ENCODE data around the gene PGGT1B. TPM values are rescaled to one million over a fixed set of nuclear protein-coding genes. Genes with fewer than 3 reads are reported as not detected.

Gene PGGT1B
- total RNA-seq, 1 experiment from 2014 or later = 59.7 TPM

DNA sequence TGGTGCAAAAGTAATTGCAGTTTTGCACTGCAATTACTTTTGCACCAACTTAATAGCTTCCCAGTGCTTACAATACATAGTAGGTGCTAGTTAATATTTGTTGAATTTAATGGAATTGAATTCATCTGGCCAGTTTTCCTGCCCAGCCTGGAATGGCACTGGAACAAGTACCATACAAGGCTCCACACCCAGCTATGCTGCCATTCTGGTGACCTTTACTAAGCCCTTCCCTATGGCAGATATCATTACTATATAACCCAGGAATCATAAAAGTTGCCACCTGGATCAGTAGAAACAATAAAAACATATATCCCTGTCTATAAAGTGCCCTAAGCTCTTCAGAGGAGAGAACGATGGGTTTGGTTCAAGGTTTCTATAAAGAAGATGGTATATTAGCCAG is 70.6 kb downstream of the PGGT1B start:
- no peak for DNase-seq
- H3K79me1 ChIP-seq (ENCODE audit: insufficient read depth, low read depth, low read length, poor library complexity, severe bottlenecking) = no peaks in the 10 kb centered on the region
- H3K9me3 ChIP-seq (ENCODE audit: control insufficient read depth, low read depth, low read length) = no peaks in the 10 kb centered on the region
- no peaks in the 10 kb centered on the region for H3K79me2 ChIP-seq (ENCODE audit: insufficient read depth, low read length)
- no peak overlapping the region for H2AFZ ChIP-seq (ENCODE audit: low read length)
- no peaks in the 10 kb centered on the region; the same call in 1 of the 2 replicates for H3K27me3 Mint-ChIP-seq (ENCODE audit: low read depth)
- peaks cover 16 to 18% of the 10 kb centered on the region in 2 experiments for H3K4me1 Mint-ChIP-seq
- no peaks in the 10 kb centered on the region for H3K27me3 ChIP-seq (ENCODE audit: insufficient read depth, low read length)
- H3K4me2 ChIP-seq (ENCODE audit: insufficient read depth, insufficient read length, low read length) = no peak overlapping the region
- no peak overlapping the region for H2BK20ac ChIP-seq (ENCODE audit: low read depth, low read length, poor library complexity, severe bottlenecking)
- no peak overlapping the region for H2BK120ac ChIP-seq (ENCODE audit: low read depth, low read length, poor library complexity, severe bottlenecking)
- H3K9me3 Mint-ChIP-seq = no peaks in the 10 kb centered on the region
- H4K8ac ChIP-seq (replicated peaks; ENCODE audit: insufficient read length, low read depth, low read length) = no peak overlapping the region
- H2BK15ac ChIP-seq (ENCODE audit: low read depth, low read length) = no peak overlapping the region
- no peak overlapping the region for H3K18ac ChIP-seq (ENCODE audit: insufficient read length, low read depth, low read length)
- H3K9ac ChIP-seq (ENCODE audit: extremely low read depth, insufficient read length, low read length) = no peak overlapping the region
- no peak overlapping the region for H3K4me3 Mint-ChIP-seq
- H3T11ph ChIP-seq (ENCODE audit: low read length) = no peak overlapping the region
- H3K4me1 ChIP-seq (ENCODE audit: insufficient read depth, low read length) = peaks cover 2% of the 10 kb centered on the region; the same call in 1 of the 2 replicates
- H4K20me1 ChIP-seq (ENCODE audit: control insufficient read depth, insufficient read depth, insufficient read length) = no peaks in the 10 kb centered on the region
- H3K23ac ChIP-seq (ENCODE audit: insufficient read length, low read depth, low read length) = no peak overlapping the region
- no peak overlapping the region for H3K56ac ChIP-seq (ENCODE audit: insufficient read length, low read depth, low read length)
- H3K27ac Mint-ChIP-seq = no peak overlapping the region
- H3K36me3 Mint-ChIP-seq (ENCODE audit: insufficient read depth in 1 of 3, low read depth in 3 of 3) = no peaks in the 10 kb centered on the region
- H2AK5ac ChIP-seq (ENCODE audit: insufficient read length, low read length) = no peak overlapping the region
- no peak overlapping the region for H2BK5ac ChIP-seq (ENCODE audit: insufficient read length, low read length)
- no peak overlapping the region for H2BK12ac ChIP-seq (ENCODE audit: insufficient read length, low read depth, low read length)
- H4K5ac ChIP-seq (ENCODE audit: insufficient read length, low read depth, low read length) = no peak overlapping the region
- no peak overlapping the region for H3K27ac ChIP-seq (ENCODE audit: insufficient read length, low read depth, low read length)
- H3K23me2 ChIP-seq (ENCODE audit: insufficient read length, low read depth, low read length, poor library complexity, severe bottlenecking) = no peaks in the 10 kb centered on the region
- TF ChIP-seq, protein P1, sequence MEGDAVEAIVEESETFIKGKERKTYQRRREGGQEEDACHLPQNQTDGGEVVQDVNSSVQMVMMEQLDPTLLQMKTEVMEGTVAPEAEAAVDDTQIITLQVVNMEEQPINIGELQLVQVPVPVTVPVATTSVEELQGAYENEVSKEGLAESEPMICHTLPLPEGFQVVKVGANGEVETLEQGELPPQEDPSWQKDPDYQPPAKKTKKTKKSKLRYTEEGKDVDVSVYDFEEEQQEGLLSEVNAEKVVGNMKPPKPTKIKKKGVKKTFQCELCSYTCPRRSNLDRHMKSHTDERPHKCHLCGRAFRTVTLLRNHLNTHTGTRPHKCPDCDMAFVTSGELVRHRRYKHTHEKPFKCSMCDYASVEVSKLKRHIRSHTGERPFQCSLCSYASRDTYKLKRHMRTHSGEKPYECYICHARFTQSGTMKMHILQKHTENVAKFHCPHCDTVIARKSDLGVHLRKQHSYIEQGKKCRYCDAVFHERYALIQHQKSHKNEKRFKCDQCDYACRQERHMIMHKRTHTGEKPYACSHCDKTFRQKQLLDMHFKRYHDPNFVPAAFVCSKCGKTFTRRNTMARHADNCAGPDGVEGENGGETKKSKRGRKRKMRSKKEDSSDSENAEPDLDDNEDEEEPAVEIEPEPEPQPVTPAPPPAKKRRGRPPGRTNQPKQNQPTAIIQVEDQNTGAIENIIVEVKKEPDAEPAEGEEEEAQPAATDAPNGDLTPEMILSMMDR (conservative IDR thresholded peaks at IDR 0.05) = no peak
- no peak overlapping the region for H3K4ac ChIP-seq (ENCODE audit: low read depth, low read length)
- no CpG with 5 or more reads among the region's 1 CpG for WGBS (ENCODE audit: extremely low coverage, insufficient read length, low lambda C conversion rate)
- no peak overlapping the region for H4K91ac ChIP-seq (ENCODE audit: insufficient read length, low read depth, low read length)
- no peak overlapping the region for H3K14ac ChIP-seq (ENCODE audit: insufficient read depth, low read length)
